Sigmoid colon (tissue), 7 donors: ENCODE results near the gene PALS1. TPM values are rescaled to one million over a fixed set of nuclear protein-coding genes. Genes with fewer than 3 reads are reported as not detected.
A peak's percentile ranks its signal among the peaks of the same experiment; 100 is the strongest.

Experiments
- DNase-seq: peaks from one replicate; pipeline ENCODE4 v3.0.0-alpha.2; 2019
- H3K27ac ChIP-seq, 4 donors: fragments of 200-600 bp; sonication (generic); one replicate each; pipeline ENCODE4 v1.5.1; 2016 to 2019; ENCODE audit warnings: mild to moderate bottlenecking in 1 of 4
- H3K27me3 ChIP-seq, 3 donors: fragments of 200-600 bp; sonication (generic); one replicate each; pipeline ENCODE4 v1.5.1; 2019; ENCODE audit warnings: mild to moderate bottlenecking in 1 of 3
- H3K36me3 ChIP-seq, 4 donors: fragments of 200-600 bp; sonication (generic); one replicate each; pipeline ENCODE4 v1.5.1; 2016 to 2019
- H3K4me1 ChIP-seq, 4 donors: fragments of 200-600 bp; sonication (generic); one replicate each; pipeline ENCODE4 v1.5.1; 2017 to 2019
- H3K4me3 ChIP-seq, 4 donors: fragments of 200-600 bp; sonication (generic); one replicate each; pipeline ENCODE4 v1.5.1; 2017 to 2019; ENCODE audit warnings: mild to moderate bottlenecking in 2 of 4, moderate library complexity in 1 of 4
- H3K9me3 ChIP-seq, 4 donors: fragments of 200-600 bp in 3 of 4; sonication (generic) in 3 of 4; one replicate each; pipeline versions ENCODE4 v1.5.1 to v1.6.1; 2013 to 2019
- EP300 ChIP-seq, 4 donors: sonication (generic); formaldehyde crosslinking; IDR thresholded peaks; one replicate each; pipeline ENCODE4 v1.6.1; 2017; ENCODE audit warnings: antibody characterized with exemption in 4 of 4
- POLR2A ChIP-seq, 2 donors: fragments of 450-650 bp; IDR thresholded peaks; one replicate each; pipeline ENCODE4 v1.6.1; 2016; ENCODE audit warnings: antibody characterized with exemption in 2 of 2, mild to moderate bottlenecking in 2 of 2, moderate library complexity in 2 of 2
- POLR2AphosphoS5 ChIP-seq, 4 donors: sonication (generic); formaldehyde crosslinking; IDR thresholded peaks; one replicate each; pipeline ENCODE4 v1.6.1; 2017; ENCODE audit warnings: antibody characterized with exemption in 4 of 4
- WGBS, 2 donors: extraction: QIAGEN DNeasy Blood & Tissue Kit; methylation state at CpG; one replicate each; pipeline ENCODE4 v1.1.7; 2013; 5-methylcytosine and 5-hydroxymethylcytosine counted together
- intact Hi-C: fragments of 100-400 bp; cut with DNase I; formaldehyde crosslinking; loops from one replicate; pipeline ENCODE4 v1.15.1; 2023
- polyA plus RNA-seq, 3 donors: library from polyadenylated mRNA; stranded (reverse); fragments of 200-250 nt; gene quantifications; one replicate each; pipeline ENCODE4 v1.2.3, GENCODE V29; 2013
- total RNA-seq, 4 donors: library from RNA; depleted of rRNA; stranded (reverse); fragments of >200 nt; gene quantifications; one replicate each; pipeline ENCODE4 v1.1.0, GENCODE V29; 2016
- TF ChIP-seq, protein P1 (sequence below), 4 experiments: fragments of 450-650 bp in 3 of 4; fragments of 200-600 bp in 1 of 4; IDR thresholded peaks; one replicate each; pipeline ENCODE4 v1.5.1; 2016 to 2019; ENCODE audit warnings: antibody characterized with exemption in 4 of 4, mild to moderate bottlenecking in 3 of 4, moderate library complexity in 2 of 4
- donor health status: healthy with polysubstance abuse.
- donor health status: Bipolar disorder and iron deficiency.
- donor health status: healthy.

PALS1 gene
- total and polyA plus RNA-seq, 7 donors = 10.8 to 35.8 (median 22.8) TPM

DNA sequence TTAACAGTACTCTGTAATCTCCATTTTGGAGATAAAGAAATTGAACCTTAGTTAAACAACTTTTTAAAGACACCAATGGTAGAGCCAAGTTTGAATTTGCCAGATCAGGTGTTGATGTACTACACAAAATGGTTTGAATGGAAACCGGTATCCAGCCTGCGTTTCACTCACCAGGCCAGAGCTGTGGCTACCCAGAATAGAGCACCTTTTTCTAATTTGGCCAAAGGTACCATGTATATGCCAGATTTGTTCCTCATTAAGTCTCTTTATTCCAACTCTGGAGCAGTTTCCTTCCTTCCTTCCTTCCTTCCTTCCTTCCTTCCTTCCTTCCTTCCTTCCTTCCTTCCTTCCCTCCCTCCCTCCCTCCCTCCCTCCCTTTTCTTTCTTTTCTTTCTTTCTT, 39.3 kb downstream of the PALS1 start:
- DNase-seq = no peak
- Histone ChIP-seq H3K4me1 (peaks cover 0 to 27% (median 20%) of the 10 kb centered on the region in 4 donors), H3K27me3 (no peaks in the 10 kb centered on the region), H3K4me3 (no peak overlapping the region), H3K9me3 (no peaks in the 10 kb centered on the region), H3K27ac (no peak overlapping the region), H3K36me3 (peaks cover 0 to 5% (median 0%) of the 10 kb centered on the region in 4 donors)
- intact Hi-C loops = no loop called here
- TF ChIP-seq POLR2AphosphoS5 (IDR thresholded peaks at IDR 0.05) = no peak
- no peak for TF ChIP-seq POLR2A (IDR thresholded peaks at IDR 0.05)
- TF ChIP-seq EP300 (IDR thresholded peaks at IDR 0.05) = no peak
- TF ChIP-seq, protein P1, sequence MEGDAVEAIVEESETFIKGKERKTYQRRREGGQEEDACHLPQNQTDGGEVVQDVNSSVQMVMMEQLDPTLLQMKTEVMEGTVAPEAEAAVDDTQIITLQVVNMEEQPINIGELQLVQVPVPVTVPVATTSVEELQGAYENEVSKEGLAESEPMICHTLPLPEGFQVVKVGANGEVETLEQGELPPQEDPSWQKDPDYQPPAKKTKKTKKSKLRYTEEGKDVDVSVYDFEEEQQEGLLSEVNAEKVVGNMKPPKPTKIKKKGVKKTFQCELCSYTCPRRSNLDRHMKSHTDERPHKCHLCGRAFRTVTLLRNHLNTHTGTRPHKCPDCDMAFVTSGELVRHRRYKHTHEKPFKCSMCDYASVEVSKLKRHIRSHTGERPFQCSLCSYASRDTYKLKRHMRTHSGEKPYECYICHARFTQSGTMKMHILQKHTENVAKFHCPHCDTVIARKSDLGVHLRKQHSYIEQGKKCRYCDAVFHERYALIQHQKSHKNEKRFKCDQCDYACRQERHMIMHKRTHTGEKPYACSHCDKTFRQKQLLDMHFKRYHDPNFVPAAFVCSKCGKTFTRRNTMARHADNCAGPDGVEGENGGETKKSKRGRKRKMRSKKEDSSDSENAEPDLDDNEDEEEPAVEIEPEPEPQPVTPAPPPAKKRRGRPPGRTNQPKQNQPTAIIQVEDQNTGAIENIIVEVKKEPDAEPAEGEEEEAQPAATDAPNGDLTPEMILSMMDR (IDR thresholded peaks at IDR 0.05) = no peak
- 34 to 86% methylated on average over 2 of the region's 2 CpGs for WGBS, 2 donors

DNA sequence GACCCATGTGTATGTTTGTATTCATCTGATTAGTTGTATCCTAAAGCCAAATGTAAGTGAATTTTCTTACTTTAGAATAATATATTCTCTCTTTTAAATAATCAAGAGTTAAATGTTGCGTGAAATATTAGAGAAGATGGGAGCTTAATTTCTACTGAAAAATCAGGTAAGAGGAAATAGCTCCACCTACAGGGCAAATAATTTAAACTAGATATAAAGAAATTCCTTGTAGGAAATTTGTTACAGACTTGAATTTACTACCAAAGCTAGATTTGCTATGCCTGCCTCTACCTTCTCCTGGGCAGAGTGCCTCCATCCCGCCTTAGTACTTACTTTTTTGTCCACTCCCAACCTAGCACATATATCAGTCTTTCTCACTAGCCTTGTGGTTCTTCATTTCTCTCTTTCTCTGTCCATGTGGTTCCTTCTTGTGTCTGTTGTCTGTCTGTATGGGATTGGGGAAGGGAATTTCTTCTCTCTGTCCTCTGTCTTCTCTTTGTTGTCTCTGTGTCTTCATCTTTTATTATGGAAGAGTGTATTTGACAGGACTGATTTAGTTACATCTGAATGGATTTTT, 44.7 kb downstream of the PALS1 start:
- WGBS, 2 donors = 42 to 56% methylated on average over 2 of the region's 2 CpGs
- no peaks in the 10 kb centered on the region for H3K9me3 ChIP-seq
- intact Hi-C loops = loop anchor here (1.0 to 5.0 kb wide), 2 partner anchors 44 to 120 kb away; partner anchors contain the start of gene PALS1

More for the DNA sequence above, 44.7 kb downstream of the PALS1 start:
- Histone ChIP-seq H3K4me3 (no peak overlapping the region), H3K36me3 (no peaks in the 10 kb centered on the region), H3K27me3 (no peaks in the 10 kb centered on the region), H3K27ac (no peak overlapping the region), H3K4me1 (no peaks in the 10 kb centered on the region)
- no peak for DNase-seq
- TF ChIP-seq, protein P1 (IDR thresholded peaks at IDR 0.05) = peak; percentile 2 to 52 (median 40)
- no peak for TF ChIP-seq POLR2A (IDR thresholded peaks at IDR 0.05)

Other genes starting within 250 kb of the PALS1 start
- not detected for gene GARIN2, start 52.0 kb upstream of the PALS1 start, total RNA-seq
- under 1 TPM in 1 of 3 donors, not detected in 2; 0.60 TPM for gene GARIN2, start 52.0 kb upstream of the PALS1 start, polyA plus RNA-seq
- gene ATP6V1D, start 118.4 kb downstream of the PALS1 start, total RNA-seq = 10 to 100 TPM; 65.8 to 89.9 (median 76.7) TPM
- gene ATP6V1D, start 118.4 kb downstream of the PALS1 start, polyA plus RNA-seq = 100 to 1,000 TPM in 1 of 3 donors, 10 to 100 TPM in 2; 64.1 to 181 (median 97.9) TPM
- 100 to 1,000 TPM in 3 of 4 donors, 10 to 100 TPM in 1; 31.3 to 131 (median 119) TPM for gene EIF2S1, start 118.9 kb downstream of the PALS1 start, total RNA-seq
- 100 to 1,000 TPM in 1 of 3 donors, 10 to 100 TPM in 2; 75.7 to 104 (median 86.6) TPM for gene EIF2S1, start 118.9 kb downstream of the PALS1 start, polyA plus RNA-seq
- 1 to 10 TPM in 2 of 4 donors, under 1 TPM in 1, not detected in 1; 0.16 to 7.8 (median 1.8) TPM for gene PLEK2, start 170.7 kb downstream of the PALS1 start, total RNA-seq
- 10 to 100 TPM; 35.4 to 51.8 (median 35.8) TPM for gene PLEK2, start 170.7 kb downstream of the PALS1 start, polyA plus RNA-seq
- 10 to 100 TPM in 1 of 4 donors, 1 to 10 TPM in 3; 5.6 to 16.4 (median 6.1) TPM for gene TMEM229B, start 247.3 kb downstream of the PALS1 start, total RNA-seq
- 1 to 10 TPM; 1.2 to 8.0 (median 4.4) TPM for gene TMEM229B, start 247.3 kb downstream of the PALS1 start, polyA plus RNA-seq